AG09309 (cell line): ENCODE results near the gene TMEM271.
"Not testable (repeated sequence)": the region's sequence is repeated elsewhere in the genome, so short reads cannot be mapped to it uniquely, and the experiment has no call there.

Experiments
- DNase-seq: peaks from one replicate; pipeline ENCODE4 v3.0.0-alpha.2; 2010; ENCODE audit warnings: low read depth
- H3K4me3 ChIP-seq: 2 replicates; pipeline ENCODE4 v1.5.1; 2011; ENCODE audit warnings: mild to moderate bottlenecking, low read depth, low read length, moderate library complexity; ENCODE audit not compliant: control insufficient read depth
- TF ChIP-seq, protein P1 (sequence below): IDR thresholded peaks from 2 replicates; pipeline ENCODE4 v1.5.1; 2011; ENCODE audit warnings: mild to moderate bottlenecking, low read depth, low read length, inconsistent platforms; ENCODE audit not compliant: insufficient read depth, control insufficient read depth; ENCODE audit errors: missing control alignments

Gene TMEM271

DNA sequence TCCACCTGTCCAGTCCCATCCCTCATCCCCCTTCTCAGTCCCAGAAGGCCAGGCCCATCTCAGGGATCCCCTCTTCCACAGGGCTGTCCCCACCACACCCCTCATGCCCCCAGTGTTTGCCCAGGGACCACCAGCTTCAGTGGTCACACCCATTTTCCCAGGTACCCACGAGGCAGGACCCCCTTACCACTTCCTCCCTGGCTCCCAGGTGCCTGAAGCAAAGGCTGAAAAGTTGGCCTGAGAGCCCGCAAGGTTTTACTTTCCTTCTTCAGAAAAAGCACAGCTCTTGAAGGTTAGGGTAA lies 7.8 kb downstream of the TMEM271 start:
- no peak overlapping the region for H3K4me3 ChIP-seq
- TF ChIP-seq, protein P1, sequence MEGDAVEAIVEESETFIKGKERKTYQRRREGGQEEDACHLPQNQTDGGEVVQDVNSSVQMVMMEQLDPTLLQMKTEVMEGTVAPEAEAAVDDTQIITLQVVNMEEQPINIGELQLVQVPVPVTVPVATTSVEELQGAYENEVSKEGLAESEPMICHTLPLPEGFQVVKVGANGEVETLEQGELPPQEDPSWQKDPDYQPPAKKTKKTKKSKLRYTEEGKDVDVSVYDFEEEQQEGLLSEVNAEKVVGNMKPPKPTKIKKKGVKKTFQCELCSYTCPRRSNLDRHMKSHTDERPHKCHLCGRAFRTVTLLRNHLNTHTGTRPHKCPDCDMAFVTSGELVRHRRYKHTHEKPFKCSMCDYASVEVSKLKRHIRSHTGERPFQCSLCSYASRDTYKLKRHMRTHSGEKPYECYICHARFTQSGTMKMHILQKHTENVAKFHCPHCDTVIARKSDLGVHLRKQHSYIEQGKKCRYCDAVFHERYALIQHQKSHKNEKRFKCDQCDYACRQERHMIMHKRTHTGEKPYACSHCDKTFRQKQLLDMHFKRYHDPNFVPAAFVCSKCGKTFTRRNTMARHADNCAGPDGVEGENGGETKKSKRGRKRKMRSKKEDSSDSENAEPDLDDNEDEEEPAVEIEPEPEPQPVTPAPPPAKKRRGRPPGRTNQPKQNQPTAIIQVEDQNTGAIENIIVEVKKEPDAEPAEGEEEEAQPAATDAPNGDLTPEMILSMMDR, result no peak
- DNase-seq, result no peak

DNA sequence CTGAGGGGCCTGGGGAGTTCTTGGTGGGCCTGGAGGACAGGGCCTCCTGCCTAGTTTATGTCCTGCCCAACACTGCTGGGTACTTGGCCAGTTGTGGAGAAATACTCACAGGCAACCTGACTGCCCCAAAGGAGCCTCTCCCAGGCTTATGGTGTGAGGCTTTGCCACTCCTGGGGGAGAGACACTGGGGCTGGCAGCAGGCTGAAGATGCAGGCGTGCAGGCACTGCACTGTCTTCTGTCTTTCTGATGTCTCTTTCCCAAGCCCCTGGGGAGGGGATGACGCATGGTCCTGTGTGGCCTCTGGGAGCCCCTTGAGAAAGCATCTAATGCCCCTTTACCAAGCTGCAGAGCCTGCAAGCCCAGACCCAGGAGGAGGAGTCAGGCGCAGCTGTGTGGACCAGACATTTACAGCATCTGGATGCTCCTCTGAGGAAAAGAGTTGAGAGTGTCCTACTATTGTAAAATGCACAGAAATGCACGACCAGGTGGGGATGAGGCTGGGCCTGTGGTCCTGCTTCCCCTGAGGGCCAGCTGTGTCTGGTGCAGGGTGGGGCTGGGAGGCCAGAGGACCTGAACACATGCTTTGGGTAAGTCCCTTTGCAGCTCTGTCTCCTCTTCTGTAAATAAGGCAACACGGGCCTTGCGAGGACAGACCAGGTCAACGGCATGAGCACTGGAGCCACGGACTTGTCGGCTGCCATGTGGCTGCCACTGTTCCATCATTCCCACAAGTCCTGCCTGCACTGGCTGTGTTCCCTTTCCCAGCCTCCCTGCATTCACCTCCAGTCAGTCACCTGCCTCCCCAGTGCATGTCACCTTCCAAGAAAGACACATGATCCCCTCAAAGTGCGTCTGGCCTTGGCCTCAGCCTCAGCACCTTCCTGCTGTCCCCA lies 8.4 kb downstream of the TMEM271 start:
- TF ChIP-seq, protein P1, result no peak
- DNase-seq, result no peak

DNA sequence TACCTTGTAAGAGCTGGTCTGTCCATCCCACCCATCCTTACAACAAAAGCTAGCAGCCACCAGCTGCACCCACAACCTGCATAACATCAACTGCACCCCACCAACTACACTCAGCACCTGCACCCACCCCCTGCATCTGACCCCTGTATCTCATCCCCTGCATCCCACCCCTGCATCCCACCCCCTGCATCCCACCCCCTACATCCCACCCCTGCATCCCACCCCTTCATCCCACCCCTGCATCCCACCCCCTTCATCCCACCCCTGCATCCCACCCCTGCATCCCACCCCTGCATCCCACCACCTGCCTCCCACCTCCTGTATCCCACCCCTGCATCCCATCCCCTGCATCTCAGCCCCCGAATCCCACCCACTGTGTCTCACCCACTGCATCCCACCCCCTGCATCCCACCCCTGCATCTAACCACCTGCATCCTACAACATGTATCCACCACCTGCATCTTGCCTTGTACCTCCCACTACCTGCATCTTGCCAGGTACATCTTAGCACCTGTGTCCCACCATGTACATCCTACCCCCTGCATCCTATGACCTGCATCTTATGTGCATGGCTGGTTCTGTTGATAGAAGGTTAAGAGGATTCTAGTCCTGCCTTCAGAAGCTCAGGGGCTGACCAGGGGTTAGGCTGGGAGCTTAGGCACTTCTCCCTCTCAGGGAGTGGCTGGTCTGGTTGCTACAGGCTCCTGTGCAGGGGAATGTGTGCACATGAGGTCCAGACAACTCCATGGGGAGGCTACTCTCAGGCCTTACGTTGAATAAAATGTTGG lies 9.4 kb downstream of the TMEM271 start:
- no peak for DNase-seq
- H3K4me3 ChIP-seq, result no peak overlapping the region
- TF ChIP-seq, protein P1, result no peak

More for the DNA sequence above, 8.4 kb downstream of the TMEM271 start:
- no peak overlapping the region for H3K4me3 ChIP-seq

DNA sequence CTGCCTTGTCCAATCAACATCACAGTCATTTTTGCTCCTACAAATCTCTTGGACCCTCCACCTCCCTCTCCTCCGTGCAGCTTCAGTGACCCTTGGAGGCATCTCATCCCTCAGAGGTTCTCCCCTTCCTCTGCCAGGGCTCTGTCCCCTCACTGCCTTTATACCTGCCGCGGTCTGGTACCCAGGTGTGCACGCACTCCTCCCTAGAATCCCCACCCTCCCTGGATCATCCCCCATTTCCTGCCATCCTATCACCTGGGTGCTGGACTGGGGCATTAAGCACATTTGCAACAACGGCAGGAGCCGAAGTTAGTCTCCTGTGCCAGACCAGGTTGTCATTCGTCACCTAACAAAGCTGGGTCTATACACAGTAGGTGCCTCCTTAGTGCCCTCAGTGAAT lies 10.1 kb downstream of the TMEM271 start:
- DNase-seq, result no peak
- TF ChIP-seq, protein P1, result no peak
- H3K4me3 ChIP-seq, result no peak overlapping the region

DNA sequence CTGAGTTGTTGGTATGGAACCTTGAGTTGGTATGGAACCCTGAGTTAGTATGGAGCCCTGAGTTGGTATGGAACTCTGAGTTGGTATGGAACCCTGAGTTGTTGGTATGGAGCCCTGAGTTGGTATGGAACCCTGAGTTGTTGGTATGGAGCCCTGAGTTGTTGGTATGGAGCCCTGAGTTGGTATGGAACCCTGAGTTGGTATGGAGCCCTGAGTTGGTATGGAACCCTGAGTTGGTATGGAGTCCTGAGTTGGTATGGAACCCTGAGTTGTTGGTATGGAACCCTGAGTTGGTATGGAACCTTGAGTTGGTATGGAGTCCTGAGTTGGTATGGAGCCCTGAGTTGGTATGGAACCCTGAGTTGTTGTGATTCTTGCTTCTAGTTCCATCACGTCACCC lies 10.5 kb downstream of the TMEM271 start:
- not testable (repeated sequence) for H3K4me3 ChIP-seq, DNase-seq

DNA sequence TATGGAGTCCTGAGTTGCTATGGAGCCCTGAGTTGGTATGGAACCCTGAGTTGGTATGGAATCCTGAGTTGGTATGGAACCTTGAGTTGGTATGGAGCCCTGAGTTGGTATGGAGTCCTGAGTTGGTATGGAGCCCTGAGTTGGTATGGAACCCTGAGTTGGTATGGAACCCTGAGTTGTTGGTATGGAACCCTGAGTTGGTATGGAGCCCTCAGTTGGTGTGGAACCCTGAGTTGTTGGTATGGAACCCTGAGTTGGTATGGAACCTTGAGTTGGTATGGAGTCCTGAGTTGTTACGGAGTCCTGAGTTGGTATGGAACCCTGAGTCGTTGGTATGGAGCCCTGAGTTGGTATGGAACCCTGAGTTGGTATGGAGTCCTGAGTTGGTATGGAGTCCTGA lies 13.6 kb downstream of the TMEM271 start:
- DNase-seq, H3K4me3 ChIP-seq: not testable (repeated sequence)

DNA sequence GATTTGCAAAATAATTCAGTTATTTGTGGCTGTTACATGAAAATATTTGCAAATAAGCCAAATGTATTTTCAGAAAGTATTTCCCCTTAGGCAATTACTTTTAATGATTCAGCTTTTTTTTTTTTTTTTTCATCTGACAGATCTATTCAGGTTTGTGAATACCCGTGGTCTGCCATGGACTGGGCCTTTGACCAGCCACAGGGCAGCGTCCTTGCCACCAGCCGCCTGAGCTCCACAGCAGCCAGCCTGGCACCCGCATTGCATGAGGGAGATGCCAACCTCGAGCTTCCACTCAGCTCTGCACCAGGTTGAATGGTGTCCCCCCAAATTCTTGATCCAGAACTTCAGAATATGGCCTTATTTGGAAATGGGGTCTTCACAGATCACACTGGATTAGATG lies 14.7 kb downstream of the TMEM271 start:
- H3K4me3 ChIP-seq, result no peak overlapping the region
- TF ChIP-seq, protein P1, result no peak
- no peak for DNase-seq
